D721Med (cell line): Measurements from ENCODE around the gene SDR9C7.
"Not testable (repeated sequence)": the region's sequence is repeated elsewhere in the genome, so short reads cannot be mapped to it uniquely, and the experiment has no call there.

Experiments used
- DNase-seq: peaks from one replicate; pipeline ENCODE4 v3.0.0; 2011; ENCODE audit warnings: low spot score; ENCODE audit not compliant: insufficient read length
- FAIRE-seq: peaks from 2 replicates; lab custom pipeline; 2011; peaks lifted over from hg19 to GRCh38; lab: Jason Lieb, UNC
- CTCF ChIP-seq: IDR thresholded peaks from 2 replicates; pipeline ENCODE4 v1.5.1; 2012; ENCODE audit warnings: mild to moderate bottlenecking, control low read depth; ENCODE audit not compliant: insufficient read depth; ENCODE audit errors: missing control alignments

SDR9C7 gene

DNA sequence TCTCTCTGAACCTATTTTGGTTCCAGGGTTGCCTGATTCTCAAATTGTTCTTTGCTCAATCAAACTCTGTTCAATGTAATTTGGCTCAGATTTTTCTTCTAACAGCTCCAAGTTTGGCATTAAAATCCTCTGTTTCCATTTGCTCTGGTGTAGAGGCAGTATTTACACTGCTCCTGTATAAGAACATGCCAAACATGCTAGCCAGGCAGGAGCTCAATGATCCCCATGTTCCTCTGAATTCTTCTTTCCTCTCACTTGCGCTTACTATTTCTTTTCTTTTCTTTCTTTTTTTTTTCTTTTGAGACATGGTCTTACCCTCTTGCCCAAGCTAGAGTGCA lies 17.2 kb downstream of the SDR9C7 start:
- TF ChIP-seq CTCF, result no peak
- DNase-seq, result no peak
- no peak for FAIRE-seq

DNA sequence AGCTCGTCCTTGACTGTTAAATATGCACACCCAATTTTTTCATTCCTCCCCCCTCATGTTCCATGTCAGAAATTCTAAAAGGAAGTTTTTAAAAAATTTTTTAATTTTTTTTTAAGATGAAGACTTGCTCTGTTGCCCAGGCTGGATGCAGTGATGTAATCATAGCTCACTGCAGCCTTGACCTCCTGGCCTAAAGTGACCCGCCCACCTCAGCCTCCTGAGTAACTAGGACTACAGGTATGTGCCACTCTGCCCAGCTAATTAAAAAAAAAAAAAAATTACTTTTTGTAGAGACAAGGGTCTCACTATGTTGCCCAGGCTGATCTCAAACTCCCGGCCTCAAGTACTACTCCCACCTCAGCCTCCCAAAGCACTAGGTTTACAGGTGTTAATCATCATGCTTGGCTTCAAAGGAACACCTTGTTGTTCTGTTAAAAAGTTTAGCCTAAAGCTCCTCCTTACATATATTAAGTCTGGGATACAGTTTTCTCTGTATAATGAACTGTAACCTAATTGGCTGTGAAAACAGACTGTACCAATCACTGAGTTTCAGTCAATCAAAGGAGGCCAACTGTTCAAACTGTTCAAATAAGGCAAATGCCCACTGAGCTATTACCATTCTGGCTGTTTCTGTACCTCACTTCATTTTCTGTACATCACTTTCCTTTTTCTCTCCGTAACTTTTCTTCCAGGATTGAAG lies 17.8 kb downstream of the SDR9C7 start:
- DNase-seq, result no peak
- TF ChIP-seq CTCF, result no peak
- no peak for FAIRE-seq

GRCh38 chr12:56914724-56915123 lies 19.5 kb downstream of the SDR9C7 start:
- FAIRE-seq (no peak), DNase-seq (no peak)
- TF ChIP-seq CTCF, result no peak

GRCh38 chr12:56914256-56914655 lies 20.0 kb downstream of the SDR9C7 start:
- no peak for TF ChIP-seq CTCF
- DNase-seq (no peak), FAIRE-seq (no peak)

- FAIRE-seq, DNase-seq: not testable (repeated sequence)
These were observed 24.8 kb downstream of the SDR9C7 start for GRCh38 chr12:56909403-56909802.

DNA sequence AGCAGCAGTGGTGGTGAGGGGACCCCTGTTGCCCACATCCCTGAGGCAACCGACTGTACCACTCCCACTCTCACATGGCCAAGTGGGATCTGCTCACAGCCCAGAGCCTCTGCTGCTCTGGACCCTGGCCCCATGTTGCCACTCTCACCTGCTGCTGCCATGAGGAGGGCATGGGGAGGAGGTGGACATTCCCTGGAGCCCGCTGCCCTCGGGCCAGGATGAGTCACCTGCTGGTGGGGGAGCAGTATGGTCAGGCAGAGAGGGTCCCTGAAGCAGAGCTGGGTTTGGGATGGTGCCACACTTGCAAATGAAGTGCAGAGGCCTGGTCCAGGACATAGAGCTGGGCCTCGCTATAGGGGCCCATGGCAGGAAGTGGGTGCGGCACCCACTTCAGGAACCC lies 26.1 kb downstream of the SDR9C7 start:
- FAIRE-seq (no peak), DNase-seq (no peak)
- TF ChIP-seq CTCF, result no peak

DNA sequence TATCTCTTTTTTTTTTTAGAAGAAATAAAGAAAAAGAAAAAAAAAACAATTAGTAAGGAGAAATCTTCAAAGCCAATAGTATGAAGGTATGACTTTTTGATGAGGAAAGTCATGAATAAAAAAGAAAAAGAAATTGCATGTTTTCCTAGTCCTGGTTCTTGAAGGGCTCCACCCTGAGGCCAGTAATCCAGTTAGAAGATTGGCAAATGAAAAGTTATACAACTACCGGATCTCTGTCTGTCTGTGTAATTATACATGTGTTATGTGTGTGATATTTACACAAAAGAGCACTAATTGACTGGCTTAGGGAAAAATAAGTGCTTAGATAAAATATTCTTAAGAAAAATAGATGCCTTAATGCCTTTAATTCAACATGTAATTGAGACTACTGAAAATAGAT lies 28.4 kb downstream of the SDR9C7 start:
- no peak for DNase-seq
- TF ChIP-seq CTCF, result no peak
- no peak for FAIRE-seq

DNA sequence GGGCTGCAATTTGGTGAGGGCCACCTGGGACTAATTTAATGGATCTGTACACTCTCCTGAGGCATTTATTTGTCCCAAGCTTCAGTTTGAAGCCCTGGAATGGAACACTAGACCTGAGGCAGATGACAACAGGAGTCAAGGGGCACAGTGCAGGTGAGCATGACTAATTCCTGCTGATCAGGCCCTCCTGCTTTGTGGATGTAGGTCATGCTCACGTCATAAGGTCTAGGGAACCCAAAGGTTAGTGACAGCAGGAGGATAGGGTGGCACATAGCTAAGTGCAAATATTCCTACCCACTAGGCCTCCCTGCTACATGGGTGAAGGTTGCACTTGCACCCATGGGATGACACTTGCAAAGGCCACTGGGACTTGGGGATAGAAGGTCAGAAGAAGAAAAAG lies 30.8 kb downstream of the SDR9C7 start:
- DNase-seq (no peak), FAIRE-seq (no peak)
- no peak for TF ChIP-seq CTCF

DNA sequence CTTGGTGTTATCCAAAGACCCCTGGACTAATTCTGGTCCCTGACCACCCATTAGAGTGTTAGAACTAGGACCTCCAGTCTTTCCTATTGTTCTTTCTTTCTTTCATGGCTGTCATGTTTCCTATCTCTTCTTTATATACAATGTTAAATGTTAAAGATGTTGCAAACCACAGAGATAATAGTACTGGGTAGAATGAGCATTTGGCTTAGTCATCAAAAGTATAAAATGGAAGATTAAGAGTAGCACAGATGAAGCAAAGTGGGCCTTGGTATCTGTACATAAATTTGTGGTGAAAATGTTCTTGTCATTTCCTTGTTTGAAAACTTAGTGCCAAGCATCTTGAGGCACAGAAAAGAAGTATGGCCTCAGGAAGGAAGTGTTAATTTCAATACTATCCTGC lies 32.9 kb downstream of the SDR9C7 start:
- not testable (repeated sequence) for FAIRE-seq, DNase-seq
